K562 (cell line): ENCODE results near the gene DIS3L2. TPM values are rescaled to one million over a fixed set of nuclear protein-coding genes. Genes with fewer than 3 reads are reported as not detected.

Experiments used
- ATAC-seq: fragments of 200-7000 bp; cut with Tn5 transposase; 3 replicates; pipeline ENCODE4 v1.9.1; 2020; ENCODE audit warnings: moderate library complexity
- BruUV-seq: library from RNA; stranded (reverse); fragments of 400-500 nt; replicated peaks from 2 replicates; lab custom pipeline; 2021; lab: Mats Ljungman, UMichigan
- CTCF ChIA-PET: fragments of 300-600 bp; formaldehyde crosslinking; extraction: SDS; loops from one replicate; lab custom pipeline; 2021; ENCODE audit warnings: low intra/inter-chr PET ratio; lab: Yijun Ruan, JAX
- POLR2A ChIA-PET: fragments of 300-600, 350-650 bp; sonication (Branson Sonifier 250); formaldehyde crosslinking; extraction: SDS; loops from one replicate; lab custom pipeline; 2021; ENCODE audit warnings: antibody characterized with exemption, inconsistent platforms; lab: Yijun Ruan, JAX
- DNase-seq, 4 experiments: peaks; one replicate each; pipeline versions ENCODE4 v3.0.0 to v3.0.0-alpha.2; 2011 to 2018; ENCODE audit warnings: low spot score in 3 of 4, mixed read lengths in 3 of 4; ENCODE audit errors: extremely low read depth in 1 of 4
- FAIRE-seq: peaks from 2 replicates; lab custom pipeline; 2011; peaks lifted over from hg19 to GRCh38; lab: Jason Lieb, UNC
- H2AFZ ChIP-seq: 2 replicates; pipeline ENCODE4 v1.6.0; 2011; ENCODE audit warnings: low read depth, low read length, control low read depth, inconsistent platforms
- H3K27ac ChIP-seq: fragments of 200-600 bp; 3 replicates; pipeline ENCODE4 v1.8.0; 2011; ENCODE audit warnings: low read depth, mild to moderate bottlenecking, control low read depth, inconsistent platforms, low read length, moderate library complexity, mixed read lengths; ENCODE audit errors: extremely low read depth
- H3K27me3 ChIP-seq, 2 experiments: fragments of 300-600 bp in 1 of 2; 2 replicates in 1 of 2; 3 replicates in 1 of 2; pipeline versions ENCODE4 v1.6.0 to v1.8.0; 2011; ENCODE audit warnings: inconsistent platforms in 2 of 2, low read length in 2 of 2, mild to moderate bottlenecking in 1 of 2, mixed read lengths in 1 of 2, moderate library complexity in 1 of 2; ENCODE audit not compliant: control insufficient read depth in 2 of 2, insufficient read depth in 2 of 2
- H3K36me3 ChIP-seq: fragments of 300-600 bp; 3 replicates; pipeline ENCODE4 v1.8.0; 2011; ENCODE audit warnings: mild to moderate bottlenecking, low read length, inconsistent platforms; ENCODE audit not compliant: control insufficient read depth, insufficient read depth
- H3K4me1 ChIP-seq, 2 experiments: fragments of 200-600 bp in 1 of 2; replicated peaks in 1 of 2; 2 replicates in 1 of 2; 3 replicates in 1 of 2; pipeline versions ENCODE4 v1.5.1 to v1.8.0; 2011; ENCODE audit warnings: inconsistent platforms in 2 of 2, low read length in 2 of 2, mild to moderate bottlenecking in 1 of 2, mixed read lengths in 1 of 2, moderate library complexity in 1 of 2; ENCODE audit not compliant: control insufficient read depth in 2 of 2, insufficient read depth in 2 of 2
- H3K4me2 ChIP-seq: 2 replicates; pipeline ENCODE4 v1.6.1; 2011; ENCODE audit warnings: low read length, control low read depth, inconsistent platforms, mixed read lengths; ENCODE audit not compliant: insufficient read depth
- H3K4me3 ChIP-seq: fragments of 200-600 bp; sonication (generic), shearing (Covaris generic); 2 replicates; pipeline ENCODE4 v1.5.1; 2016; ENCODE audit warnings: control low read depth, inconsistent platforms
- H3K79me2 ChIP-seq: fragments of 200-600 bp; 3 replicates; pipeline ENCODE4 v1.8.0; 2011; ENCODE audit warnings: low read length, inconsistent platforms; ENCODE audit not compliant: control insufficient read depth, insufficient read depth
- H3K9ac ChIP-seq, 2 experiments: 2 replicates each; pipeline versions ENCODE4 v1.6.0 to v1.6.1; 2011; ENCODE audit warnings: low read depth in 2 of 2, low read length in 2 of 2, control low read depth in 1 of 2, inconsistent platforms in 1 of 2, mild to moderate bottlenecking in 1 of 2, mixed read lengths in 1 of 2; ENCODE audit not compliant: insufficient read depth in 1 of 2
- H3K9me1 ChIP-seq: one replicate; pipeline ENCODE4 v1.6.0; 2011; ENCODE audit warnings: inconsistent platforms, mild to moderate bottlenecking, low read length, moderate library complexity; ENCODE audit not compliant: control insufficient read depth, insufficient read depth
- H3K9me3 ChIP-seq: replicated peaks from 2 replicates; pipeline ENCODE4 v1.5.1; 2011; ENCODE audit warnings: low read depth, low read length, inconsistent platforms; ENCODE audit not compliant: control insufficient read depth, insufficient read depth
- H4K20me1 ChIP-seq: replicated peaks from 2 replicates; pipeline ENCODE4 v1.6.1; 2011; ENCODE audit warnings: low read length, inconsistent platforms, mixed read lengths; ENCODE audit not compliant: control insufficient read depth, insufficient read depth
- BCOR ChIP-seq: fragments of 450-650 bp; IDR thresholded peaks from 2 replicates; pipeline ENCODE4 v1.6.1; 2016
- NCOA6 ChIP-seq: fragments of 450-650 bp; IDR thresholded peaks from 2 replicates; pipeline ENCODE4 v1.6.1; 2017; ENCODE audit warnings: mild to moderate bottlenecking
- NR4A1 ChIP-seq, 2 experiments: fragments of 250-450 bp in 1 of 2; fragments of 450-650 bp in 1 of 2; sonication (Bioruptor Pico) in 1 of 2; IDR thresholded peaks; 2 replicates each; pipeline versions ENCODE4 v1.4.0 to v1.6.1; 2016 to 2020; ENCODE audit warnings: mild to moderate bottlenecking in 2 of 2, missing compliant biosample characterization in 1 of 2, missing genetic modification characterization in 1 of 2, moderate library complexity in 1 of 2
- RAD51 ChIP-seq: fragments of 450-650 bp; IDR thresholded peaks from 2 replicates; pipeline ENCODE4 v1.7.1; 2016; ENCODE audit warnings: low read depth, mild to moderate bottlenecking, borderline replicate concordance
- TAF1 ChIP-seq: IDR thresholded peaks from 2 replicates; pipeline ENCODE4 v1.6.1; 2011; ENCODE audit warnings: mild to moderate bottlenecking, low read length, moderate library complexity; ENCODE audit not compliant: insufficient read depth, control insufficient read depth, severe bottlenecking; ENCODE audit errors: extremely low read depth
- XRCC3 ChIP-seq: fragments of 450-650 bp; IDR thresholded peaks from 2 replicates; pipeline ENCODE4 v1.6.1; 2017; ENCODE audit warnings: mild to moderate bottlenecking, moderate library complexity
- ZHX1 ChIP-seq: fragments of 150-350 bp; conservative IDR thresholded peaks from 2 replicates; pipeline ENCODE4 v1.6.1; 2014; ENCODE audit warnings: low read length
- ZNF165 ChIP-seq: fragments of 250-450 bp; sonication (Bioruptor Pico); IDR thresholded peaks from 2 replicates; pipeline ENCODE4 v1.4.0; 2020; ENCODE audit warnings: borderline replicate concordance
- ZNF232 ChIP-seq: sonication (generic); formaldehyde crosslinking; IDR thresholded peaks from 2 replicates; pipeline ENCODE4 v1.8.0; 2022; ENCODE audit warnings: mild to moderate bottlenecking, missing genetic modification reagents
- ZNF696 ChIP-seq: fragments of 250-450 bp; sonication (Bioruptor Pico); conservative IDR thresholded peaks from 2 replicates; pipeline ENCODE4 v1.4.0; 2020; ENCODE audit warnings: mild to moderate bottlenecking, moderate library complexity
- WGBS: fragments of 100-300 bp; shearing (Covaris generic); methylation state at CpG from one replicate; pipeline ENCODE4 v1.1.6; 2016; ENCODE audit warnings: low coverage, mixed read lengths; ENCODE audit not compliant: insufficient coverage; ENCODE audit errors: missing lambda C conversion rate; 5-methylcytosine and 5-hydroxymethylcytosine counted together
- in situ Hi-C: fragments of 300-500 bp; cut with MboI; formaldehyde crosslinking; loops from 4 replicates; pipeline ENCODE4 v1.15.0; 2018; ENCODE audit warnings: inconsistent platforms, mixed read lengths
- intact Hi-C: fragments of 100-400 bp; cut with micrococcal nuclease; formaldehyde crosslinking; loops from 2 replicates; pipeline ENCODE4 v1.14.2; 2022
- polyA plus RNA-seq, 8 experiments: library from polyadenylated mRNA; depleted of rRNA in 4 of 8; stranded (reverse) in 5 of 8; unstranded in 3 of 8; fragments of >200 nt; fragmentation: Nextera tagmentation in 2 of 8; fragmentation: Illumina TruSeq in 1 of 8; extraction: Ambion mirVana in 2 of 8; extraction: Trizol in 1 of 8; gene quantifications; 2 replicates each; pipeline versions ENCODE4 v1.2.1 to v1.2.3, GENCODE V29; 2011 to 2014; ENCODE audit warnings: inconsistent platforms in 1 of 8, missing spikeins in 1 of 8
- total RNA-seq, 7 experiments: library from RNA; depleted of rRNA in 6 of 7; stranded (reverse); fragments of >200 nt in 6 of 7; fragmentation: Illumina TruSeq in 2 of 7; extraction: Trizol in 2 of 7; gene quantifications; 2 replicates each; pipeline versions ENCODE4 v1.2.1 to v1.2.3, GENCODE V29; 2011 to 2021; ENCODE audit warnings: low replicate concordance in 1 of 7

The DIS3L2 gene
- total and polyA plus RNA-seq, 9 of the 15 experiments (the other 6 are each of a cell fraction or from before 2014, with no cell fraction given), result 1.5 to 19.2 (median 11.2) TPM

GRCh38 chr2:232027530-232027929 is 66.0 kb downstream of the DIS3L2 start:
- Histone ChIP-seq H3K9me1 (no peaks in the 10 kb centered on the region), H3K27ac (no peak overlapping the region), H2AFZ (no peak overlapping the region), H3K4me1 (no peaks in the 10 kb centered on the region), H3K4me3 (no peak overlapping the region), H3K27me3 (no peaks in the 10 kb centered on the region), H3K9ac (no peak overlapping the region), H3K9me3 (no peaks in the 10 kb centered on the region), H3K4me2 (no peak overlapping the region), H3K36me3 (peaks cover 30% of the 10 kb centered on the region; the same call in 1 of the 3 replicates), H3K79me2 (no peaks in the 10 kb centered on the region), H4K20me1 (no peaks in the 10 kb centered on the region)
- no peak for TF ChIP-seq NCOA6
- TF ChIP-seq XRCC3, result no peak
- no peak for TF ChIP-seq ZNF165 (CRISPR knock-in tag)
- in situ Hi-C loops (no loop called here), intact Hi-C loops (no loop called here)
- no TSS peak for BruUV-seq
- POLR2A ChIA-PET, result no interaction called here
- no peak for DNase-seq
- CTCF ChIA-PET, result no interaction called here
- no peak for ATAC-seq
- FAIRE-seq, result no peak

GRCh38 chr2:232028071-232028470 is 66.6 kb downstream of the DIS3L2 start:
- Histone ChIP-seq H2AFZ (no peak overlapping the region), H4K20me1 (no peaks in the 10 kb centered on the region), H3K4me3 (no peak overlapping the region), H3K4me1 (no peaks in the 10 kb centered on the region), H3K9me3 (no peaks in the 10 kb centered on the region), H3K79me2 (no peaks in the 10 kb centered on the region), H3K9ac (no peak overlapping the region), H3K27ac (no peak overlapping the region), H3K9me1 (no peaks in the 10 kb centered on the region), H3K36me3 (peaks cover 29% of the 10 kb centered on the region; the same call in 1 of the 3 replicates), H3K27me3 (no peaks in the 10 kb centered on the region), H3K4me2 (no peak overlapping the region)
- in situ Hi-C loops (no loop called here), intact Hi-C loops (no loop called here)
- BruUV-seq, result no TSS peak
- no peak for TF ChIP-seq NR4A1 (CRISPR knock-in tag; IDR thresholded peaks at IDR 0.05)
- TF ChIP-seq NR4A1 (tag; IDR thresholded peaks at IDR 0.05), result no peak
- no peak for TF ChIP-seq RAD51
- TF ChIP-seq TAF1, result no peak
- no peak for TF ChIP-seq ZHX1
- TF ChIP-seq ZNF696 (CRISPR knock-in tag), result no peak
- no peak for TF ChIP-seq ZNF232
- no peak for TF ChIP-seq BCOR
- no peak for FAIRE-seq
- ATAC-seq, result no peak
- CTCF ChIA-PET, result no interaction called here
- no peak for DNase-seq
- 65% methylated on average over 2 of the region's 2 CpGs for WGBS
- POLR2A ChIA-PET, result no interaction called here
